Measurements from ENCODE around the gene PARP8. TPM values are rescaled to one million over a fixed set of nuclear protein-coding genes. Genes with fewer than 3 reads are reported as not detected.
A peak's percentile ranks its signal among the peaks of the same experiment; 100 is the strongest.

Gene PARP8
- total and polyA plus RNA-seq, 12 donors = 0.97 to 14.5 (median 5.2) TPM

DNA sequence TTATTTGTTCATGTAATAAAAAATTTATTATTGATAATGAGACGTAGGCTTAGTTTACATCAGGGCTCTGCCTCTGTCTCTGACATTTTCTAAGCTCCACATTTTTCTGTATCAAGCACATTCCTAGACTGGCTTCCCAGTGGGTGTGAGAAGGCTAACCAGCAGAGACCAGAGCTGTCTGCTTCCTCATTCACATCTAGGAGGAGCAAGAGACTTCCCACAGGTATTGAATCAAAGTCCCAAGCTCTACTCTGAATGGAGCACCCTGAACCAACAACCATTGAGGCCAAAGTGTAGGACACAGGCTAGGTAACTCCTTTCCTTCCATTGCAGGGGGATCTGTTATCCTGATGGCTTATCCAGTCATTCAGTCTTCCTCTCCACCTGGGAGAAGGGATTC is 72.4 kb downstream of the PARP8 start:
- TF ChIP-seq, protein P1, sequence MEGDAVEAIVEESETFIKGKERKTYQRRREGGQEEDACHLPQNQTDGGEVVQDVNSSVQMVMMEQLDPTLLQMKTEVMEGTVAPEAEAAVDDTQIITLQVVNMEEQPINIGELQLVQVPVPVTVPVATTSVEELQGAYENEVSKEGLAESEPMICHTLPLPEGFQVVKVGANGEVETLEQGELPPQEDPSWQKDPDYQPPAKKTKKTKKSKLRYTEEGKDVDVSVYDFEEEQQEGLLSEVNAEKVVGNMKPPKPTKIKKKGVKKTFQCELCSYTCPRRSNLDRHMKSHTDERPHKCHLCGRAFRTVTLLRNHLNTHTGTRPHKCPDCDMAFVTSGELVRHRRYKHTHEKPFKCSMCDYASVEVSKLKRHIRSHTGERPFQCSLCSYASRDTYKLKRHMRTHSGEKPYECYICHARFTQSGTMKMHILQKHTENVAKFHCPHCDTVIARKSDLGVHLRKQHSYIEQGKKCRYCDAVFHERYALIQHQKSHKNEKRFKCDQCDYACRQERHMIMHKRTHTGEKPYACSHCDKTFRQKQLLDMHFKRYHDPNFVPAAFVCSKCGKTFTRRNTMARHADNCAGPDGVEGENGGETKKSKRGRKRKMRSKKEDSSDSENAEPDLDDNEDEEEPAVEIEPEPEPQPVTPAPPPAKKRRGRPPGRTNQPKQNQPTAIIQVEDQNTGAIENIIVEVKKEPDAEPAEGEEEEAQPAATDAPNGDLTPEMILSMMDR (IDR thresholded peaks at IDR 0.05) = no peak
- no peak overlapping the region for H3K4me3 ChIP-seq
- H3K4me1 ChIP-seq = peaks cover 0 to 18% (median 0%) of the 10 kb centered on the region in 9 donors
- H3K27me3 ChIP-seq = no peaks in the 10 kb centered on the region
- no peak overlapping the region for H3K27ac ChIP-seq
- DNase-seq (no peak), ATAC-seq (no peak)
- 70 to 84% methylated on average over 1 of the region's 1 CpG for WGBS, 2 donors
- H3K9me3 ChIP-seq = no peaks in the 10 kb centered on the region
- intact Hi-C loops (cut with DNase I) = no loop called here
- H3K36me3 ChIP-seq = no peaks in the 10 kb centered on the region

DNA sequence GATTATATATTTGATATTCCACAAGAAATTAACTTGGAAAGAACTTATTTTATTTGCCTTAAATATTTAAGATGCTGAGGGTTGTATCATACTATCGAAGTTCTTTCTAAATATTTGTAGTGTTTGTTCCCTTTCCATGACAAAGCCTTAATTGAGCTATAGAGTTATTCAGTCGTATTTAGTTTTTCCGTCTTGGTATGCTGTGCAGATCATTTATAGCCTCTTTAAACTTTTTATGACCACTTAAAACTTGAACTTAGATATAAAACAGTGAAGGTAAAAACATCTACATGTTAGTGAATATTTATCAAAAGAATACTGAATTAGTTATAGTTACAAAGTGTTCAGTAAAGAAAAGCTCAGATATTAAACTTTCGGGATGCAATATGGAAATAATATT is 74.4 kb downstream of the PARP8 start:
- DNase-seq (no peak), ATAC-seq (no peak)
- Histone ChIP-seq H3K4me1 (peaks cover 0 to 31% (median 5%) of the 10 kb centered on the region in 9 donors), H3K36me3 (no peaks in the 10 kb centered on the region), H3K27me3 (no peaks in the 10 kb centered on the region), H3K9me3 (no peaks in the 10 kb centered on the region), H3K4me3 (no peak overlapping the region), H3K27ac (no peak overlapping the region)
- WGBS, 2 donors = 96% methylated on average over 4 of the region's 4 CpGs
- intact Hi-C loops (cut with DNase I) = loop anchor here in 1 of 10 donors (10.0 kb wide), 1 partner anchor 76 kb away; the partner anchor contains the start of gene PARP8
- TF ChIP-seq, protein P1 (IDR thresholded peaks at IDR 0.05) = no peak

DNA sequence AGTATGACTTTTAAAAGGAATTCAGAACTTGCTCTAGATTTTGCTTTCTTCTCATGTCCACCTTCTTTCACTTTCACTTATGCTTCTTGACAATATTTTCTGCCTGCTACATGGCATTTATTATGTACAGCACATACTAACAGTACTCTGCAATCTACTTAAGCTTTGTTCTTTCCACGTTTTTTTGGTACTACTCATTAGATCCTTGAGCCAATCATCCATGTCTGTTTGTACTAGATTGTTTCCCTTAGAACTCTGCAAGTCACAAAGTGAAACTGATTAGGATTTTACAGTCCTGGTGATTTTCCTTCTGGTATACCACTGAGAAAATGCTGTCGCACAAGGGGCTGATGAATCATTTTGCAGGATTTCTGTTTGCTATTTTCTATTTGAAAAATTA is 78.3 kb downstream of the PARP8 start:
- ATAC-seq = peak in 5 of 8 donors; percentile 26 to 69 (median 55)
- TF ChIP-seq, protein P1 (IDR thresholded peaks at IDR 0.05) = no peak

DNA sequence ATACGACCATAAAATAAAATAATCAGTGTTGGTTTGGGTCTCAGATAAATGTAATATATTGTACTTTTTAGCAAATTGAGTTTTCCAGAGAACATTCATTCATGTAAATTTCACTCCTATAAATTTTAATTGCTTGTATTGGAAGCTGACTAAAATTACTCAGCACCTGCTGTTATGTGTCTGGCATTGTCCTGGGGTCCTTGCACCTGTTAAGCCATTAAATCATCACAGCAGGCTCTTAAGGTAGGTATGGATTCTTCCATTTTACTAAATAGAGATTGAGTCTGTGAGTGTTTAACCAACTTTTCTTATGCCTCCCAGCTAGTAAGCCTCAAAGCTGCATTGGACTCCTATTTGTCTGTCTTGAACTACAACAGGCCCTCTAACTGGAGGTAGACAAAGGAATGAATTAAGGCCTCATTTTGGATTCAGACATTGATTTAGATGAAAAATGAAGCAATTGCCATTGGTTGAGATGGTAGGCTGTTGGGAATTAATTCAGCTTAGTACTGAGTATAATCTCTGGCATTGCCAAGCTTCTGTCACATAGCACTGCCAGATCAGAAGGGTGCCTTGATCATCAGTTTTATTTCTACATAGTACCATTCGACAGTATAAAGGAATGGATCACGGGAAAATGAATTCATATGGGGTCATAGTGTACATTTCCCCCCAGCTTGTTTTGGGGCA is 78.9 kb downstream of the PARP8 start:
- DNase-seq (no peak), ATAC-seq (no peak)
- peak overlapping the region in 8 of 10 donors; percentile 18 to 43 (median 38) for H3K4me3 ChIP-seq
- WGBS, 2 donors = 81 to 88% methylated on average over 3 of the region's 3 CpGs
- intact Hi-C loops (cut with DNase I) = loop anchor here in 1 of 10 donors (10.0 kb wide), 1 partner anchor 81 kb away; the partner anchor contains the start of gene PARP8
- H3K9me3 ChIP-seq = no peaks in the 10 kb centered on the region
- TF ChIP-seq, protein P1 (IDR thresholded peaks at IDR 0.05) = no peak
- H3K27me3 ChIP-seq = no peaks in the 10 kb centered on the region
- H3K4me1 ChIP-seq = peaks cover 0 to 42% (median 5%) of the 10 kb centered on the region in 9 donors
- H3K36me3 ChIP-seq = no peaks in the 10 kb centered on the region
- H3K27ac ChIP-seq = peak overlapping the region in 7 of 10 donors; percentile 9 to 77 (median 38)

More for the DNA sequence above, 78.3 kb downstream of the PARP8 start:
- no peaks in the 10 kb centered on the region for H3K9me3 ChIP-seq
- H3K27ac ChIP-seq = peak overlapping the region in 8 of 10 donors; percentile 9 to 77 (median 35)
- no peak for DNase-seq
- peaks cover 0 to 42% (median 5%) of the 10 kb centered on the region in 9 donors for H3K4me1 ChIP-seq
- no peaks in the 10 kb centered on the region for H3K36me3 ChIP-seq
- 28 to 40% methylated on average over 2 of the region's 2 CpGs for WGBS, 2 donors
- intact Hi-C loops (cut with DNase I) = loop anchor here in 1 of 10 donors (10.0 kb wide), 1 partner anchor 80 kb away; the partner anchor contains the start of gene PARP8
- H3K27me3 ChIP-seq = no peaks in the 10 kb centered on the region
- H3K4me3 ChIP-seq = peak overlapping the region in 8 of 10 donors; percentile 18 to 43 (median 38)

Measured in heart right ventricle (tissue), 16 donors.